Motor neuron (in vitro differentiated cells): ENCODE data around the gene CDK15. TPM values are rescaled to one million over a fixed set of nuclear protein-coding genes. Genes with fewer than 3 reads are reported as not detected.

Experiments used
- ATAC-seq, 8 experiments: fragments of 200-7000 bp; cut with Tn5 transposase; replicated peaks in 6 of 8; 2 replicates each; pipeline ENCODE4 v1.8.0; 2021; ENCODE audit warnings: mild to moderate bottlenecking in 8 of 8, moderate library complexity in 8 of 8
- H3K27ac ChIP-seq, 2 donors: fragments of 250-450 bp; sonication (Bioruptor Pico); 2 replicates each; pipeline ENCODE4 v1.9.0; 2021; ENCODE audit warnings: antibody characterized with exemption in 2 of 2, mild to moderate bottlenecking in 2 of 2, moderate library complexity in 1 of 2
- H3K4me1 ChIP-seq, 2 donors: fragments of 250-450 bp; sonication (Bioruptor Pico); replicated peaks in 1 of 2; 2 replicates each; pipeline ENCODE4 v1.6.1; 2021; ENCODE audit warnings: antibody characterized with exemption in 2 of 2, mild to moderate bottlenecking in 2 of 2, moderate library complexity in 1 of 2
- H3K4me3 ChIP-seq, 5 donors: fragments of 250-450 bp; sonication (Bioruptor Pico); 2 replicates each; pipeline ENCODE4 v1.9.0; 2021; ENCODE audit warnings: antibody characterized with exemption in 5 of 5, mild to moderate bottlenecking in 5 of 5, moderate library complexity in 4 of 5
- WGBS, 10 experiments: fragments of 450-650 bp; shearing (Covaris generic); methylation state at CpG; one replicate each; pipeline ENCODE4 v1.0.0; 2022; 5-methylcytosine and 5-hydroxymethylcytosine counted together
- in situ Hi-C, 9 experiments: fragments of 400-800 bp; cut with MboI; loops; one replicate each; pipeline ENCODE4 v1.15.0; 2021; ENCODE audit warnings: low sequenced_read_pairs in 9 of 9, low pct_unique_long_range_greater_than_20kb in 2 of 9; ENCODE audit not compliant: unreplicated experiment in 9 of 9
- total RNA-seq, 8 experiments: library from RNA; unstranded; fragments of 300-600 nt; gene quantifications; 2 replicates each; pipeline versions ENCODE4 v1.2.3 to v1.2.4, GENCODE V29; 2022

The CDK15 gene
- total RNA-seq, 8 experiments from 2014 or later = 0.05 to 2.3 (median 0.24) TPM

- no peak overlapping the region for H3K4me3 ChIP-seq
- in situ Hi-C loops = loop anchor here in 5 of 9 experiments (25.0 kb wide), 3 partner anchors 177 to 327 kb away; partner anchors contain the start of gene FZD7 (in 3 of the 5)
These were observed 54.3 kb downstream of the CDK15 start for GRCh38 chr2:201860636-201861066.

DNA sequence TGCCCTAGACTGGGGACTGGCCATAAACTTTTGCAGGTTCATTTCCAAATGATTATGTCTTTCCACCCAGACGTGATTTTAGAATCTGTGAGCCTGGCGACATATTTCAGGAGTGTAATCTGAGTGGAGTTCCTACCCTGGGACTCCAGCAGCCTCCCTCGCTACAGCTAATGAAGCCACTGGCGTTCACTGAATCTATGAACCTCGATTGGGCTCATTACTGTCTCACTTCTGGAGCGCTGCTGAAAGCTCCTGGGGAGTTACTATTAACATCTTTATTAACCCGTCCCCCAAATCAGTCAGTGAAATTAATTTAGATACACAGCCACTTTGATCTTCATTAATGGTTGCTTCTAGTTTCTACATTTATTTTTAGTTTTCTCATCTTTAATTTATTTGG, 56.5 kb downstream of the CDK15 start:
- in situ Hi-C loops = loop anchor here in 5 of 9 experiments (25.0 kb wide), 3 partner anchors 174 to 324 kb away; partner anchors contain the start of gene FZD7 (in 3 of the 5)
- no peak for ATAC-seq
- H3K27ac ChIP-seq = no peak overlapping the region
- H3K4me1 ChIP-seq = peaks cover 20 to 37% of the 10 kb centered on the region in 2 donors
- 50 to 100% (median 84%) methylated on average over 1 to 7 of the region's 7 CpGs; no CpG with 5 or more reads in 2 of the 10 experiments for WGBS, 10 experiments
- H3K4me3 ChIP-seq = no peak overlapping the region

More at GRCh38 chr2:201860636-201861066, 54.3 kb downstream of the CDK15 start:
- H3K4me1 ChIP-seq = peaks cover 17 to 32% of the 10 kb centered on the region in 2 donors
- no peak overlapping the region for H3K27ac ChIP-seq
- ATAC-seq = peak; percentile 73 to 93 (median 84)
- 0 to 50% (median 19%) methylated on average over 1 to 5 of the region's 5 CpGs; no CpG with 5 or more reads in 2 of the 10 experiments for WGBS, 10 experiments

GRCh38 chr2:201866643-201867473, 60.5 kb downstream of the CDK15 start:
- WGBS, 10 experiments = 20 to 100% (median 44%) methylated on average over 1 to 4 of the region's 5 CpGs; no CpG with 5 or more reads in 1 of the 10 experiments
- in situ Hi-C loops = loop anchor here in 5 of 9 experiments (25.0 kb wide), 3 partner anchors 170 to 320 kb away; partner anchors contain the start of gene FZD7 (in 3 of the 5)

DNA sequence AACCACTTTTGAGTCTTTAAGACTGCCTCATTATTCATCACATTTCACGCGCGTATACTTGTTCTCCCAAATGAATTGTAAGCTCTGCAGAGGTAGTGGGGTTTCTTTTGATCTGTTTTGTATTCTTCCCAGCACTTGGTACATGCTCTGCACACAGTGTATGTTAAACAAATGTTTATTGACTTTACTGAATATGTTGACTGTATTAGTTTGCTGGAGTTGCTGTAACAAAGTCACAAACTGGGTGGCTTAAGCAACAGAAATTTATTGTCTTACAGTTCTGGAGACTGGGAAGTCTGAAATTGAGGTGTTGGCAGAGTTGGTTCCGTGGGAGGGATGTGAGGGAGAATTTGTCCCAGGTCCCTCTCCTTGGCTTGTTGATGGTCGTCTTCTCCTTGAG, 65.1 kb downstream of the CDK15 start:
- Histone ChIP-seq H3K4me1 (peaks cover 11 to 25% of the 10 kb centered on the region in 2 donors), H3K4me3 (no peak overlapping the region), H3K27ac (no peak overlapping the region)
- in situ Hi-C loops = loop anchor here in 5 of 9 experiments (25.0 kb wide), 3 partner anchors 166 to 316 kb away; partner anchors contain the start of gene FZD7 (in 3 of the 5)
- ATAC-seq = no peak
- 20 to 100% (median 93%) methylated on average over 1 to 5 of the region's 5 CpGs; no CpG with 5 or more reads in 1 of the 10 experiments for WGBS, 10 experiments

More at GRCh38 chr2:201866643-201867473, 60.5 kb downstream of the CDK15 start:
- Histone ChIP-seq H3K27ac (no peak overlapping the region), H3K4me1 (peaks cover 3 to 14% of the 10 kb centered on the region in 2 donors), H3K4me3 (no peak overlapping the region)
- ATAC-seq = peak in 5 of 8 experiments; percentile 42 to 57 (median 52)

GRCh38 chr2:201872591-201872990, 66.3 kb downstream of the CDK15 start:
- peak in 5 of 8 experiments; percentile 74 to 93 (median 90) for ATAC-seq
- H3K27ac ChIP-seq = peak overlapping the region in 1 of 2 donors; percentile 63
- in situ Hi-C loops = loop anchor here in 5 of 9 experiments (25.0 kb wide), 3 partner anchors 165 to 315 kb away; partner anchors contain the start of gene FZD7 (in 3 of the 5)
- peaks cover 10 to 16% of the 10 kb centered on the region in 2 donors for H3K4me1 ChIP-seq
- 8 to 100% (median 47%) methylated on average over 1 to 6 of the region's 6 CpGs; no CpG with 5 or more reads in 2 of the 10 experiments for WGBS, 10 experiments
- no peak overlapping the region for H3K4me3 ChIP-seq

GRCh38 chr2:201879996-201880395, 73.7 kb downstream of the CDK15 start:
- ATAC-seq = no peak
- in situ Hi-C loops = no loop called here
- WGBS, 10 experiments = 80 to 100% (median 95%) methylated on average over 1 to 10 of the region's 10 CpGs; no CpG with 5 or more reads in 2 of the 10 experiments
- Histone ChIP-seq H3K4me1 (peaks cover 25 to 34% of the 10 kb centered on the region in 2 donors), H3K4me3 (no peak overlapping the region), H3K27ac (no peak overlapping the region)

- in situ Hi-C loops = no loop called here
- Histone ChIP-seq H3K27ac (no peak overlapping the region), H3K4me3 (no peak overlapping the region), H3K4me1 (peaks cover 25 to 34% of the 10 kb centered on the region in 2 donors)
- peak in 2 of 8 experiments; percentile 8 to 13 for ATAC-seq
- 0 to 89% (median 62%) methylated on average over 1 to 3 of the region's 3 CpGs; no CpG with 5 or more reads in 6 of the 10 experiments for WGBS, 10 experiments
These were observed 74.2 kb downstream of the CDK15 start for GRCh38 chr2:201880579-201880978.

GRCh38 chr2:201880993-201881611, 74.8 kb downstream of the CDK15 start:
- Histone ChIP-seq H3K4me1 (peaks cover 25 to 34% of the 10 kb centered on the region in 2 donors), H3K27ac (no peak overlapping the region), H3K4me3 (no peak overlapping the region)
- peak in 3 of 8 experiments; percentile 61 to 76 (median 63) for ATAC-seq
- in situ Hi-C loops = no loop called here
- WGBS, 10 experiments = 0 to 94% (median 65%) methylated on average over 1 to 6 of the region's 9 CpGs; no CpG with 5 or more reads in 4 of the 10 experiments

- WGBS, 10 experiments = 50 to 100% (median 78%) methylated on average over 1 to 2 of the region's 4 CpGs; no CpG with 5 or more reads in 4 of the 10 experiments
- ATAC-seq = peak in 1 of 8 experiments; percentile 19
- in situ Hi-C loops = no loop called here
These were observed 75.4 kb downstream of the CDK15 start for GRCh38 chr2:201881741-201882140.

DNA sequence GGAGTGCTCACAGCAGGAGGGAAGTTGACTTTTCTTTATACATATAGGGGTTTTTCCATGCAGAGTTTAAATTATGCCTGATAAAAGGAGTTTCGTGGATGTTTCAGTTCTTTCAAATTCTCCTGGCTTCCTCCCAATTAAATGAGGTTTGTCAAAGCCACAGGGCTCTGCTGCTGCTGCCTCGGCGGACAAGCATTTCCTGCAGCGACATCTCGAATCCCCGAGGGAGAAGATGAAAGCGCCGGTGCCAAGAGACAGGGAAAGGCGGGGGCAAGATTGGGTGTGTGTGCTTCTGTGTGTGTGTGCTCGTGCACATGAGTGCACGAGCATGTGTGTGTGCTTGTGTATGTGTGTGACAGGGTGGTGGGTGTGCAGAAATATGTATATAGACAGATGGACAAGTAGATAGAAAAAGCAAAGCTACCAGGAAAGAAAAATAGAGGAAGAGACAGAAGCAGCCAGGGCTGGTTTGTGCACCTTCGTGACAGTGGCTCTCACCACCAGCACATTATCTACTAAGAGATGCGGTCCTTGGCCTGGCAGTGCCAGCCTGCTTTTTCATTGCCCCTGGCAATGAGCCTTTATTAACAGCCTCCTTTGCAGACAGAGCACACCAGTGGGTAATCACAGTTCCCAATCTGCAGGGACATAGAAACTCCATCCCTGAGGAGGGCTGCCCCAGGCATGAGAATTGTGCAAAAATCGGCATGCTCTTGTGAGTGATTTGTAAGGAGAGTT, 76.2 kb downstream of the CDK15 start:
- Histone ChIP-seq H3K27ac (no peak overlapping the region), H3K4me1 (peaks cover 26 to 34% of the 10 kb centered on the region in 2 donors), H3K4me3 (peak overlapping the region in 1 of 5 donors; percentile 4)
- in situ Hi-C loops = no loop called here
- ATAC-seq = peak in 5 of 8 experiments; percentile 66 to 78 (median 74)
- WGBS, 10 experiments = 16 to 50% (median 25%) methylated on average over 1 to 12 of the region's 14 CpGs; no CpG with 5 or more reads in 3 of the 10 experiments

More at GRCh38 chr2:201881741-201882140, 75.4 kb downstream of the CDK15 start:
- Histone ChIP-seq H3K4me3 (no peak overlapping the region), H3K27ac (no peak overlapping the region), H3K4me1 (peaks cover 25 to 34% of the 10 kb centered on the region in 2 donors)

DNA sequence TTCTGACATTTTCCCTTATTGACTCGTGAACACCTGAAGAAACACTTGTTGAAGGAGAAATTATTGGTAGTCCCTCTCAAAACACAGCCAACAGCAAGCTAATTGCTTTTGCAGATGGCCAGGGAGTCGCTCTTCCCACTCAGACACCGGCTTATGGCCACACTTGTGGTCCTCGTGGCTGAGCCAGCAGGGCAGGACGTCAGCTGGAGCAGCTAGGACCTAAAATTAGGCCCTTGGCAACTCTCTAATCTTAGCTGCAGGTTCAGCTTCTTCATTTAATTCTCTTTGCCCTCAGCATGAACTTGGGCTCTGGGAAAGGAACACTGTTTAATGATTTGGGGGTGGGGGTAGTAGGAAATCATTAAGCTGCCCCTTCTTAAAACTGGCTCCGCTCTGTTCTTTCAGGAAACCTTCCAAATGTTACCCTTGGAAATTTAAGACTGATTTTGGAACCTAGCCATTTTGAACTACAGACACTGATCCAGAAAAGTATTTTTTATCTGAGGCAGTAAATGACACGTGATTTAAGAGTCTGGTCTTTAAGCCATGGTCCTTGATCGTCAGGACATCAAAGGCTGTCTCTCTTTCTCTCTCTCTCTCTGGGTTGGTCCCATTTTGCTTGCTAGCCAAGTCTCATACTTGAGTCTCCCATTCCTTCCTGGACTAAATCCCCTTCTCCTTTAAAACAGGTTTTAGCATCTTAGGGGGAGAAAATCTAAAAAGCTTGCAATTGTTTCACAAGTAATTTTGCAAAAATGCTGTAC, 77.5 kb downstream of the CDK15 start:
- no peak overlapping the region for H3K4me3 ChIP-seq
- ATAC-seq = no peak
- H3K27ac ChIP-seq = no peak overlapping the region
- WGBS, 10 experiments = 38 to 89% (median 66%) methylated on average over 1 to 6 of the region's 8 CpGs; no CpG with 5 or more reads in 2 of the 10 experiments
- in situ Hi-C loops = no loop called here
- H3K4me1 ChIP-seq = peaks cover 34 to 37% of the 10 kb centered on the region in 2 donors
